GM19463 (cell line): Measurements from ENCODE around the gene TAF10.

Experiments used
- ATAC-seq: cut with Tn5 transposase; IDR thresholded peaks from one replicate; pipeline ENCODE4 v1.9.1; 2021; ENCODE audit warnings: mild to moderate bottlenecking, moderate library complexity; ENCODE audit not compliant: unreplicated experiment

Gene TAF10

GRCh38 chr11:6625832-6626420, 13.9 kb upstream of the TAF10 start:
- no peak for ATAC-seq

- no peak for ATAC-seq
These were observed 13.3 kb upstream of the TAF10 start for GRCh38 chr11:6625156-6625831.

GRCh38 chr11:6623391-6624363, 11.7 kb upstream of the TAF10 start:
- no peak for ATAC-seq

GRCh38 chr11:6622261-6623171, 10.5 kb upstream of the TAF10 start:
- ATAC-seq: no peak

GRCh38 chr11:6621711-6622211, 9.7 kb upstream of the TAF10 start:
- no peak for ATAC-seq

- no peak for ATAC-seq
These were observed 8.6 kb upstream of the TAF10 start for GRCh38 chr11:6620636-6621035.

GRCh38 chr11:6619004-6619745, 7.2 kb upstream of the TAF10 start, which contains the start of gene TPP1:
TSS of gene TPP1 (minus strand) at chr11:6619422. CDS start at chr11:6619400, 22 bp downstream.
- ATAC-seq: peak; percentile 99

- no peak for ATAC-seq
These were observed 6.3 kb upstream of the TAF10 start for GRCh38 chr11:6618117-6619003.

- no peak for ATAC-seq
These were observed 5.3 kb upstream of the TAF10 start for GRCh38 chr11:6617315-6617781.

GRCh38 chr11:6616596-6617250, 4.7 kb upstream of the TAF10 start:
- no peak for ATAC-seq

GRCh38 chr11:6615882-6616585, 4.0 kb upstream of the TAF10 start:
- no peak for ATAC-seq

- ATAC-seq: no peak
These were observed 3.0 kb upstream of the TAF10 start for GRCh38 chr11:6615046-6615445.

- ATAC-seq: no peak
These were observed 2.4 kb upstream of the TAF10 start for GRCh38 chr11:6614446-6614845.

GRCh38 chr11:6613496-6613895, 1.5 kb upstream of the TAF10 start:
- ATAC-seq: no peak

- peak; percentile 12 for ATAC-seq
These were observed 128 bp downstream of the TAF10 start for GRCh38 chr11:6611963-6612212.

GRCh38 chr11:6611092-6611962, 689 bp downstream of the TAF10 start:
- ATAC-seq: no peak

GRCh38 chr11:6610591-6610990, 1.4 kb downstream of the TAF10 start:
- ATAC-seq: no peak
